ENCODE measurements around the gene CTNNA3.

- TF ChIP-seq POLR2AphosphoS5 (IDR thresholded peaks at IDR 0.05) (no peak), EP300 (IDR thresholded peaks at IDR 0.05) (no peak), CTCF (IDR thresholded peaks at IDR 0.05) (no peak)
These were observed 862.1 kb downstream of the CTNNA3 start for GRCh38 chr10:66833861-66834260.

Measured in upper lobe of left lung (tissue), 4 donors.